Activated CD4-positive, alpha-beta memory T cell treated with anti-CD3 and anti-CD28 coated beads, Interleukin-2, amount 10 ng/mL, durations not matched to agents 7 days and 5 days (primary cell): ENCODE data around the gene EVC. TPM values are rescaled to one million over a fixed set of nuclear protein-coding genes. Genes with fewer than 3 reads are reported as not detected.

ENCODE experiments used
- CTCF ChIA-PET: fragments of 350-600 bp; sonication (Branson Sonifier 250); formaldehyde crosslinking; loops from one replicate; lab custom pipeline; 2021; ENCODE audit warnings: antibody characterized with exemption, inconsistent platforms; lab: Charles Lee
- POLR2A ChIA-PET: fragments of 350-600 bp; sonication (Branson Sonifier 250); formaldehyde crosslinking; loops from one replicate; lab custom pipeline; 2021; ENCODE audit warnings: antibody characterized with exemption; lab: Charles Lee
- DNase-seq: peaks from one replicate; pipeline ENCODE4 v3.0.0-alpha.2; 2020
- H3K27ac Mint-ChIP-seq: one replicate; pipeline ENCODE4 v1.8.0; 2021; ENCODE audit warnings: mild to moderate bottlenecking, mixed read lengths
- H3K27me3 Mint-ChIP-seq: one replicate; pipeline ENCODE4 v1.8.0; 2021; ENCODE audit warnings: mixed read lengths
- H3K36me3 Mint-ChIP-seq: one replicate; pipeline ENCODE4 v1.8.0; 2021; ENCODE audit warnings: low read depth, mixed read lengths
- H3K4me1 Mint-ChIP-seq: one replicate; pipeline ENCODE4 v1.8.0; 2021; ENCODE audit warnings: mixed read lengths
- H3K4me3 Mint-ChIP-seq: one replicate; pipeline ENCODE4 v1.8.0; 2021; ENCODE audit warnings: mild to moderate bottlenecking, mixed read lengths
- H3K9me3 Mint-ChIP-seq: one replicate; pipeline ENCODE4 v1.8.0; 2021; ENCODE audit warnings: mixed read lengths
- total RNA-seq, 2 experiments: library from RNA; stranded (reverse); gene quantifications; one replicate each; pipeline ENCODE4 v1.2.3, GENCODE V29; 2021

EVC gene
- 1 to 10 TPM; 3.2 to 4.7 TPM for total RNA-seq

GRCh38 chr4:5710961-5711478, at the start of gene EVC:
EVC (plus strand) TSS chr4:5711201; CDS start chr4:5711381, 180 bp downstream.
- H3K27ac Mint-ChIP-seq: peak within 1 kb of the TSS; percentile 46
- peaks cover 39% of the 10 kb centered on the region for H3K27me3 Mint-ChIP-seq
- ChIA-PET CTCF (no interaction called here), POLR2A (no interaction called here)
- peaks cover 8% of the 10 kb centered on the region for H3K36me3 Mint-ChIP-seq
- H3K9me3 Mint-ChIP-seq: peaks cover 5% of the 10 kb centered on the region
- peak within 1 kb of the TSS; percentile 71 for H3K4me3 Mint-ChIP-seq
- H3K4me1 Mint-ChIP-seq: peaks cover 22% of the 10 kb centered on the region
- DNase-seq: peak; percentile 43

GRCh38 chr4:5661237-5661636, 49.8 kb upstream of the EVC start:
- peaks cover under 1% of the 10 kb centered on the region for H3K9me3 Mint-ChIP-seq
- POLR2A ChIA-PET: no interaction called here
- CTCF ChIA-PET: no interaction called here

GRCh38 chr4:5662555-5662954, 48.4 kb upstream of the EVC start:
- DNase-seq: no peak
- H3K4me3 Mint-ChIP-seq: no peak overlapping the region
- ChIA-PET CTCF (no interaction called here), POLR2A (no interaction called here)
- no peaks in the 10 kb centered on the region for H3K4me1 Mint-ChIP-seq
- peaks cover 4% of the 10 kb centered on the region for H3K36me3 Mint-ChIP-seq
- H3K9me3 Mint-ChIP-seq: peaks cover 3% of the 10 kb centered on the region
- no peak overlapping the region for H3K27ac Mint-ChIP-seq
- no peaks in the 10 kb centered on the region for H3K27me3 Mint-ChIP-seq

More at GRCh38 chr4:5661237-5661636, 49.8 kb upstream of the EVC start:
- Mint-ChIP-seq H3K36me3 (peaks cover 4% of the 10 kb centered on the region), H3K4me1 (no peaks in the 10 kb centered on the region), H3K4me3 (no peak overlapping the region), H3K27ac (no peak overlapping the region), H3K27me3 (no peaks in the 10 kb centered on the region)
- DNase-seq: no peak

GRCh38 chr4:5664778-5665177, 46.2 kb upstream of the EVC start:
- POLR2A ChIA-PET: no interaction called here
- CTCF ChIA-PET: interaction anchor here (1.2 kb wide), 1 partner anchor 148 kb away, joined by 3 read pairs; no protein-coding TSS in a partner anchor
- Mint-ChIP-seq H3K9me3 (peaks cover 3% of the 10 kb centered on the region), H3K4me1 (no peaks in the 10 kb centered on the region), H3K4me3 (no peak overlapping the region), H3K36me3 (peaks cover 4% of the 10 kb centered on the region), H3K27me3 (no peaks in the 10 kb centered on the region), H3K27ac (no peak overlapping the region)
- no peak for DNase-seq

- POLR2A ChIA-PET: no interaction called here
- peaks cover 3% of the 10 kb centered on the region for H3K9me3 Mint-ChIP-seq
- H3K4me1 Mint-ChIP-seq: no peaks in the 10 kb centered on the region
- H3K4me3 Mint-ChIP-seq: no peak overlapping the region
- H3K27me3 Mint-ChIP-seq: no peaks in the 10 kb centered on the region
- DNase-seq: no peak
- peaks cover 4% of the 10 kb centered on the region for H3K36me3 Mint-ChIP-seq
- no peak overlapping the region for H3K27ac Mint-ChIP-seq
- CTCF ChIA-PET: no interaction called here
Observed at GRCh38 chr4:5666741-5667140, 44.3 kb upstream of the EVC start.

- no peaks in the 10 kb centered on the region for H3K4me1 Mint-ChIP-seq
- no peaks in the 10 kb centered on the region for H3K9me3 Mint-ChIP-seq
- no peaks in the 10 kb centered on the region for H3K27me3 Mint-ChIP-seq
- POLR2A ChIA-PET: no interaction called here
- H3K4me3 Mint-ChIP-seq: no peak overlapping the region
- CTCF ChIA-PET: no interaction called here
- no peak for DNase-seq
- H3K36me3 Mint-ChIP-seq: no peaks in the 10 kb centered on the region
- no peak overlapping the region for H3K27ac Mint-ChIP-seq
Observed at GRCh38 chr4:5676763-5677162, 34.2 kb upstream of the EVC start.

- no peak for DNase-seq
- no peaks in the 10 kb centered on the region for H3K9me3 Mint-ChIP-seq
- ChIA-PET POLR2A (no interaction called here), CTCF (no interaction called here)
- H3K4me1 Mint-ChIP-seq: no peaks in the 10 kb centered on the region
- no peaks in the 10 kb centered on the region for H3K36me3 Mint-ChIP-seq
- no peak overlapping the region for H3K4me3 Mint-ChIP-seq
- no peaks in the 10 kb centered on the region for H3K27me3 Mint-ChIP-seq
- H3K27ac Mint-ChIP-seq: no peak overlapping the region
Observed at GRCh38 chr4:5678977-5679376, 32.0 kb upstream of the EVC start.

GRCh38 chr4:5683566-5683965, 27.4 kb upstream of the EVC start:
- no peaks in the 10 kb centered on the region for H3K4me1 Mint-ChIP-seq
- H3K9me3 Mint-ChIP-seq: no peaks in the 10 kb centered on the region
- CTCF ChIA-PET: no interaction called here
- H3K27me3 Mint-ChIP-seq: no peaks in the 10 kb centered on the region
- H3K27ac Mint-ChIP-seq: no peak overlapping the region
- DNase-seq: no peak
- POLR2A ChIA-PET: no interaction called here
- H3K4me3 Mint-ChIP-seq: no peak overlapping the region
- H3K36me3 Mint-ChIP-seq: no peaks in the 10 kb centered on the region

GRCh38 chr4:5685296-5685695, 25.7 kb upstream of the EVC start:
- no peak for DNase-seq
- H3K4me1 Mint-ChIP-seq: no peaks in the 10 kb centered on the region
- H3K9me3 Mint-ChIP-seq: no peaks in the 10 kb centered on the region
- no peak overlapping the region for H3K27ac Mint-ChIP-seq
- no peaks in the 10 kb centered on the region for H3K27me3 Mint-ChIP-seq
- ChIA-PET POLR2A (no interaction called here), CTCF (no interaction called here)
- no peaks in the 10 kb centered on the region for H3K36me3 Mint-ChIP-seq
- H3K4me3 Mint-ChIP-seq: no peak overlapping the region

- no peaks in the 10 kb centered on the region for H3K4me1 Mint-ChIP-seq
- no peaks in the 10 kb centered on the region for H3K9me3 Mint-ChIP-seq
- H3K27ac Mint-ChIP-seq: no peak overlapping the region
- ChIA-PET CTCF (no interaction called here), POLR2A (no interaction called here)
- DNase-seq: no peak
- no peaks in the 10 kb centered on the region for H3K27me3 Mint-ChIP-seq
- H3K4me3 Mint-ChIP-seq: no peak overlapping the region
- H3K36me3 Mint-ChIP-seq: no peaks in the 10 kb centered on the region
Observed at GRCh38 chr4:5686338-5686737, 24.7 kb upstream of the EVC start.

GRCh38 chr4:5689065-5689464, 21.9 kb upstream of the EVC start:
- H3K36me3 Mint-ChIP-seq: no peaks in the 10 kb centered on the region
- ChIA-PET POLR2A (no interaction called here), CTCF (no interaction called here)
- H3K4me3 Mint-ChIP-seq: no peak overlapping the region
- H3K9me3 Mint-ChIP-seq: no peaks in the 10 kb centered on the region
- H3K27me3 Mint-ChIP-seq: no peaks in the 10 kb centered on the region
- H3K4me1 Mint-ChIP-seq: no peaks in the 10 kb centered on the region
- H3K27ac Mint-ChIP-seq: no peak overlapping the region
- no peak for DNase-seq

GRCh38 chr4:5691491-5692132, 19.4 kb upstream of the EVC start:
- Mint-ChIP-seq H3K4me3 (no peak overlapping the region), H3K36me3 (no peaks in the 10 kb centered on the region), H3K27ac (no peak overlapping the region), H3K27me3 (no peaks in the 10 kb centered on the region), H3K4me1 (no peaks in the 10 kb centered on the region), H3K9me3 (no peaks in the 10 kb centered on the region)
- ChIA-PET POLR2A (no interaction called here), CTCF (no interaction called here)
- DNase-seq: no peak

GRCh38 chr4:5693871-5694270, 17.1 kb upstream of the EVC start:
- CTCF ChIA-PET: no interaction called here

GRCh38 chr4:5696341-5696740, 14.7 kb upstream of the EVC start:
- no peak overlapping the region for H3K4me3 Mint-ChIP-seq
- no peaks in the 10 kb centered on the region for H3K9me3 Mint-ChIP-seq
- ChIA-PET POLR2A (no interaction called here), CTCF (no interaction called here)
- no peaks in the 10 kb centered on the region for H3K4me1 Mint-ChIP-seq
- no peaks in the 10 kb centered on the region for H3K27me3 Mint-ChIP-seq
- H3K36me3 Mint-ChIP-seq: no peaks in the 10 kb centered on the region
- no peak overlapping the region for H3K27ac Mint-ChIP-seq
- DNase-seq: no peak

More at GRCh38 chr4:5693871-5694270, 17.1 kb upstream of the EVC start:
- no peaks in the 10 kb centered on the region for H3K27me3 Mint-ChIP-seq
- H3K4me3 Mint-ChIP-seq: no peak overlapping the region
- H3K36me3 Mint-ChIP-seq: no peaks in the 10 kb centered on the region
- no peaks in the 10 kb centered on the region for H3K4me1 Mint-ChIP-seq
- POLR2A ChIA-PET: no interaction called here
- H3K27ac Mint-ChIP-seq: no peak overlapping the region
- no peaks in the 10 kb centered on the region for H3K9me3 Mint-ChIP-seq
- DNase-seq: no peak
